Type B pancreatic cell (in vitro differentiated cells): ENCODE results near the gene NUP58. TPM values are rescaled to one million over a fixed set of nuclear protein-coding genes. Genes with fewer than 3 reads are reported as not detected.

Experiments used
- DNase-seq: peaks from one replicate; pipeline ENCODE4 v3.0.0; 2021; ENCODE audit warnings: mixed read lengths; ENCODE audit not compliant: unreplicated experiment; ENCODE audit errors: extremely low spot score
- H3K27ac Mint-ChIP-seq: 2 replicates; pipeline ENCODE4 v1.8.0; 2021; ENCODE audit warnings: mild to moderate bottlenecking, mixed read lengths
- H3K27me3 Mint-ChIP-seq: 2 replicates; pipeline ENCODE4 v1.8.0; 2021; ENCODE audit warnings: mixed read lengths
- H3K36me3 Mint-ChIP-seq: 2 replicates; pipeline ENCODE4 v1.8.0; 2021; ENCODE audit warnings: mixed read lengths
- H3K4me1 Mint-ChIP-seq: one replicate; pipeline ENCODE4 v1.8.0; 2021; ENCODE audit warnings: mixed read lengths; ENCODE audit not compliant: unreplicated experiment
- H3K4me3 Mint-ChIP-seq: 2 replicates; pipeline ENCODE4 v1.8.0; 2021; ENCODE audit warnings: mild to moderate bottlenecking, mixed read lengths
- H3K9me3 Mint-ChIP-seq: 2 replicates; pipeline ENCODE4 v1.8.0; 2021; ENCODE audit warnings: mixed read lengths
- CTCF ChIP-seq: fragments of 200-600 bp; sonication (generic); conservative IDR thresholded peaks from 2 replicates; pipeline ENCODE4 v1.5.0; 2021; ENCODE audit warnings: antibody characterized with exemption, mild to moderate bottlenecking
- total RNA-seq: library from RNA; stranded (reverse); gene quantifications from 2 replicates; pipeline ENCODE4 v1.2.1, GENCODE V29; 2021; ENCODE audit warnings: low replicate concordance

NUP58 gene
- total RNA-seq, 1 donor from 2014 or later: 56.2 TPM

DNA sequence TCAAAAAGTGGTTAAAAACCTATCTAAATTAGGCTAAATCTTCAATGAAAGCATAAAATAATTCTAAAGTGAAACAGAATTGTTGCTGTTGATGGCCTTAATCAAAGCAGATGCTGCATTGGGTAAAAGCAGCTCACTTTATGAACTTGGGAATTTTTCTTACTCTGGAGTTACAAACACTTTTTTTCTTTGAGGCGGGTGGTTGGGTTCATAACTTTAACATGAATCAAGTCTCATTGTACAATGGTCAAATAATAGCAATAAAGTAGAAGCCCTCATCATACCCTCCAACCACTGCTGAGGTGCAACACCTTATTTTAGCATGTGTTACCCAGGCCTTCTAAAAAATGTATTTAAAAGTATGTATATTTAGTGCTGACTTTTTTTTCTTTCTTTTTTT lies 29.1 kb downstream of the NUP58 start:
- H3K4me3 Mint-ChIP-seq: no peak overlapping the region
- no peak for DNase-seq
- TF ChIP-seq CTCF: no peak
- no peaks in the 10 kb centered on the region for H3K27me3 Mint-ChIP-seq
- H3K36me3 Mint-ChIP-seq: peaks cover 29% of the 10 kb centered on the region
- no peak overlapping the region for H3K27ac Mint-ChIP-seq
- H3K9me3 Mint-ChIP-seq: no peaks in the 10 kb centered on the region
- H3K4me1 Mint-ChIP-seq: no peaks in the 10 kb centered on the region

DNA sequence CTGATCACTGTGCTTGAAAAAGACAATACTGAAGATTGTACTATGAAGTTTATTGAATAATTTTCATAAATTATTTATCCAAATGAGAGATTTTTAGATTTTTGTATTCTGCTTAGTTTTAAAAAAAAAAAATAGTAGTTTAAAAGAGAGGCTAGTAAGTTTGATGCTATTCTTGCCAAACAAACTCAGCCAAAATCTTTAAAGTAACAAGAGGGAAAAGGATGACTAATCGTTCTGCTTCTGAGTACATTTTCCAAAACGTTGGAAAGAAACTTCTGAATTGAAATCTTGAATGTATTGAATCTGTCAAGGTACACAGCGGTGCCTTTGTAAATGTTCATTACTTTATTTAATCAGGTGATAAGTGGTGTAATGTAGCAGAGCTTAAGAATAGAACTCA lies 34.4 kb downstream of the NUP58 start:
- Mint-ChIP-seq H3K27me3 (no peaks in the 10 kb centered on the region), H3K36me3 (peaks cover 18% of the 10 kb centered on the region), H3K27ac (no peak overlapping the region), H3K4me3 (no peak overlapping the region), H3K4me1 (no peaks in the 10 kb centered on the region), H3K9me3 (no peaks in the 10 kb centered on the region)
- no peak for TF ChIP-seq CTCF
- DNase-seq: no peak

DNA sequence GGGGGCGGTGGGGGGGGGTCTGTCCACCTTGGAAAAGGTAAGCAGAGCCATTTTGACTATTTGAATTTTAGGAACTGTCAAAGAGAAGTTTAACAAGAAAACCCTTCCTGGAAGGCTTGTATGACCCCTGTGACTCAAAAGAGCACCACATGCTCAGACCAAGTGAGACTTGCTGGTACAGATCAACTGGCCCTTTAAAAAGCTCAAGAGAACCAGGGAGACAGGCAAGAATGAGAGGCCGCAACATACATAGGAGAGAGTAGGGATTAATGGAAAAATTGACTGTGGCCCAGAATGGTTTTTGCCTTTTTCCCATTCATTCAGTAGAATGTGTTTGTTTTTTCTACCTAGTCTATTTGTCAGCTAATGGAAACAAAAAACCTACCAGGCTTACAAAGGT lies 44.2 kb downstream of the NUP58 start:
- no peak for TF ChIP-seq CTCF
- no peaks in the 10 kb centered on the region for H3K36me3 Mint-ChIP-seq
- no peak for DNase-seq
- H3K9me3 Mint-ChIP-seq: no peaks in the 10 kb centered on the region
- no peaks in the 10 kb centered on the region for H3K4me1 Mint-ChIP-seq
- no peak overlapping the region for H3K27ac Mint-ChIP-seq
- no peak overlapping the region for H3K4me3 Mint-ChIP-seq
- no peaks in the 10 kb centered on the region for H3K27me3 Mint-ChIP-seq

DNA sequence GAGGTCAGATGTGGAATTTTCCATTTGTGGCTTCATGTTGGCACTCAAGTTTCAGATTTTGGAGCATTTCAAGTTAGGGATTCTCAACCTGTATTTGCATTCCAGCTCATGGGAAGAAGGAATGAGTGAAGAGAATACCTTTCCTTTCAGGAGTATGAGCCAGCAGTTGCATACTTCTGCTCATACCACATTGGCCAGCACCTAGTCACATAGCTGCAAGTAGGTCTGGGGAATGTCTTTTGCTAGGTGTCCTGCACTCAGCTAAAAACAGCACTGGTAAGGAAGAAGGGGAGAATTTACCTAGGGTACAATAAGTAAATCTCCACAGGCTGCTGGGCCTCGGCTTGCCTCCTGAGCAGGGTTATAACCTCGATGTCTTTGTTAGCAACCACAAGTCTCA lies 45.7 kb downstream of the NUP58 start:
- Mint-ChIP-seq H3K36me3 (no peaks in the 10 kb centered on the region), H3K9me3 (no peaks in the 10 kb centered on the region), H3K27ac (no peak overlapping the region), H3K4me1 (no peaks in the 10 kb centered on the region), H3K4me3 (no peak overlapping the region), H3K27me3 (no peaks in the 10 kb centered on the region)
- DNase-seq: no peak
- no peak for TF ChIP-seq CTCF

GRCh38 chr13:25351404-25351803 lies 50.0 kb downstream of the NUP58 start:
- no peak for DNase-seq
- TF ChIP-seq CTCF: no peak
- Mint-ChIP-seq H3K4me3 (no peak overlapping the region), H3K36me3 (no peaks in the 10 kb centered on the region), H3K27me3 (peaks cover 8% of the 10 kb centered on the region), H3K27ac (no peak overlapping the region), H3K4me1 (no peaks in the 10 kb centered on the region), H3K9me3 (no peaks in the 10 kb centered on the region)

- H3K27ac Mint-ChIP-seq: no peak overlapping the region
- peaks cover 8% of the 10 kb centered on the region for H3K27me3 Mint-ChIP-seq
Observed at GRCh38 chr13:25352230-25352629, 50.8 kb downstream of the NUP58 start.

More at GRCh38 chr13:25352230-25352629, 50.8 kb downstream of the NUP58 start:
- no peaks in the 10 kb centered on the region for H3K36me3 Mint-ChIP-seq
- no peak for TF ChIP-seq CTCF
- no peaks in the 10 kb centered on the region for H3K9me3 Mint-ChIP-seq
- H3K4me3 Mint-ChIP-seq: no peak overlapping the region
- H3K4me1 Mint-ChIP-seq: no peaks in the 10 kb centered on the region
- DNase-seq: no peak
